ENCODE data around the gene MRPL24. TPM values are rescaled to one million over a fixed set of nuclear protein-coding genes. Genes with fewer than 3 reads are reported as not detected.
A peak's percentile ranks its signal among the peaks of the same experiment; 100 is the strongest.

MRPL24 gene
- total and polyA plus RNA-seq, 2 of the 4 experiments (the other 2 are of a cell fraction): 68.8 to 99.5 TPM

- TF ChIP-seq MXI1 (IDR thresholded peaks at IDR 0.05; ENCODE audit: borderline replicate concordance, low read depth, low read length) (peak; percentile 72; the same call in 1 of the 2 replicates), MAFK (IDR thresholded peaks at IDR 0.05; ENCODE audit: low read depth, low read length) (no peak)
These were observed 27.2 kb upstream of the MRPL24 start (continued) for GRCh38 chr1:156767879-156768604.

- DNase-seq (peak; percentile 100), ATAC-seq (ENCODE audit: low read depth) (peak; percentile 94)
- POLR2A ChIA-PET (ENCODE audit: unreplicated experiment): interaction anchor here (1.4 to 2.1 kb wide), 2 partner anchors 16 to 26 kb away, joined by 7 to 18 read pairs; partner anchors contain the start of genes HDGF and MRPL24
- Histone ChIP-seq H3K9ac (ENCODE audit: low read depth, low read length) (peak within 1 kb of the TSS; percentile 85), H3K9me3 (ENCODE audit: control insufficient read depth, insufficient read depth, low read length) (no peaks in the 10 kb centered on the region), H2AFZ (replicated peaks; ENCODE audit: low read length, poor library complexity) (peak within 1 kb of the TSS; percentile 91), H4K91ac (ENCODE audit: insufficient read depth, low read depth, low read length) (peak within 1 kb of the TSS; percentile 82), H3K18ac (ENCODE audit: low read depth, low read length) (peak within 1 kb of the TSS; percentile 20), H3K14ac (replicated peaks; ENCODE audit: low read depth, low read length) (peak within 1 kb of the TSS; percentile 84), H2BK20ac (ENCODE audit: low read depth, low read length) (peak within 1 kb of the TSS; percentile 29; the same call in 1 of the 2 replicates), H2BK5ac (ENCODE audit: low read depth, low read length, poor library complexity, severe bottlenecking) (peak within 1 kb of the TSS; percentile 71), H3K36me3 (ENCODE audit: control insufficient read depth, insufficient read depth, low read length) (peaks cover 2% of the 10 kb centered on the region; the same call in 1 of the 2 replicates), H3K56ac (ENCODE audit: extremely low read depth, insufficient read depth, low read length) (peak within 1 kb of the TSS; percentile 74), H4K20me1 (ENCODE audit: insufficient read depth, low read length) (peaks cover 31% of the 10 kb centered on the region), H2BK120ac (ENCODE audit: low read depth, low read length) (peak within 1 kb of the TSS; percentile 45), H3K23ac (ENCODE audit: low read depth, low read length) (peak within 1 kb of the TSS; percentile 94), H4K5ac (ENCODE audit: low read depth, low read length) (peak within 1 kb of the TSS; percentile 83), H2AK9ac (replicated peaks; ENCODE audit: low read depth, low read length, poor library complexity) (peak within 1 kb of the TSS; percentile 97), H3K4me3 (ENCODE audit: insufficient read depth, low read depth, low read length) (peak within 1 kb of the TSS; percentile 71), H3K27ac (ENCODE audit: insufficient read depth, low read length) (peak within 1 kb of the TSS; percentile 78), H3K4me2 (ENCODE audit: low read depth, low read length) (peak within 1 kb of the TSS; percentile 93), H3K27me3 (ENCODE audit: control insufficient read depth, insufficient read depth, low read length) (no peaks in the 10 kb centered on the region), H2AK5ac (ENCODE audit: low read depth, low read length) (peak within 1 kb of the TSS; percentile 90), H2BK15ac (ENCODE audit: low read depth, low read length) (peak within 1 kb of the TSS; percentile 45; the same call in 1 of the 3 replicates), H3K9me1 (ENCODE audit: insufficient read depth, low read length) (peaks cover 3% of the 10 kb centered on the region; the same call in 1 of the 2 replicates), H3K4ac (ENCODE audit: low read depth, low read length) (peak within 1 kb of the TSS; percentile 88), H4K8ac (ENCODE audit: low read depth in 2 of 2, low read length in 2 of 2) (peak within 1 kb of the TSS; percentile 97 to 98), H3K79me1 (ENCODE audit: low read depth in 1 of 2, low read length in 2 of 2) (peaks cover 10 to 50% of the 10 kb centered on the region in 2 experiments; a peak in 3 of 4 replicates), H3K4me1 (ENCODE audit: control insufficient read depth, insufficient read depth, low read length) (peaks cover 5% of the 10 kb centered on the region)
- in situ Hi-C loops (cut with MboI; ENCODE audit: low sequenced_read_pairs): no loop called here
- intact Hi-C loops (cut with micrococcal nuclease): loop anchor here (1.0 to 2.0 kb wide), 3 partner anchors 14 to 40 kb away; partner anchors contain the start of gene MRPL24
- dilution Hi-C loops (cut with HindIII; ENCODE audit: low sequenced_read_pairs, unreplicated experiment): no loop called here
- BruUV-seq (replicated peaks): TSS peak; percentile 67
- WGBS, 2 experiments (ENCODE audit: extremely low coverage in 2 of 2, insufficient read length in 1 of 2): 0% methylated on average over 15 of the region's 50 CpGs; no CpG with 5 or more reads in 1 of the 2 experiments
- CTCF ChIA-PET: interaction anchor here (1.1 to 1.9 kb wide), 3 partner anchors 14 to 78 kb away, joined by 3 to 8 read pairs (median 5); no protein-coding TSS in a partner anchor
- TF ChIP-seq MAZ (IDR thresholded peaks at IDR 0.05; ENCODE audit: borderline replicate concordance, low read depth, low read length): peak; percentile 27; the same call in 1 of the 2 replicates
- TF ChIP-seq RAD21 (IDR thresholded peaks at IDR 0.05; ENCODE audit: low read length): no peak
- no peak for TF ChIP-seq RCOR1 (IDR thresholded peaks at IDR 0.05; ENCODE audit: insufficient replicate concordance, low read length)
- no peak for TF ChIP-seq FOS (IDR thresholded peaks at IDR 0.05; ENCODE audit: low read depth, low read length)
- peak; percentile 71; the same call in 1 of the 2 replicates for TF ChIP-seq POLR2A (IDR thresholded peaks at IDR 0.05; ENCODE audit: low read depth, low read length)
- no peak for TF ChIP-seq BHLHE40 (IDR thresholded peaks at IDR 0.05; ENCODE audit: low read depth, low read length)
- TF ChIP-seq CEBPB (IDR thresholded peaks at IDR 0.05; ENCODE audit: low read depth, low read length): no peak; the same call in 1 of the 2 replicates
- peak; percentile 100 for TF ChIP-seq CHD1 (IDR thresholded peaks at IDR 0.05; ENCODE audit: low read depth, low read length)
- 0 out of 2 replicates have a peak, but pooled peaks have one; percentile 12 for TF ChIP-seq MXI1 (IDR thresholded peaks at IDR 0.05; ENCODE audit: borderline replicate concordance, low read depth, low read length)
- TF ChIP-seq RFX5 (IDR thresholded peaks at IDR 0.05; ENCODE audit: low read depth, low read length): no peak
- TF ChIP-seq CTCF (conservative IDR thresholded peaks at IDR 0.05; ENCODE audit: low read depth, low read length): no peak
- TF ChIP-seq MAFK (IDR thresholded peaks at IDR 0.05; ENCODE audit: low read depth, low read length): no peak
These were observed 26.4 kb upstream of the MRPL24 start, which contains the start of gene PRCC for GRCh38 chr1:156767101-156767878. Gene PRCC (plus strand): TSS chr1:156767535. CDS start chr1:156767772, 237 bp downstream.

Data from IMR-90 (cell line).